ENCODE results near the gene MAP3K5.

DNA sequence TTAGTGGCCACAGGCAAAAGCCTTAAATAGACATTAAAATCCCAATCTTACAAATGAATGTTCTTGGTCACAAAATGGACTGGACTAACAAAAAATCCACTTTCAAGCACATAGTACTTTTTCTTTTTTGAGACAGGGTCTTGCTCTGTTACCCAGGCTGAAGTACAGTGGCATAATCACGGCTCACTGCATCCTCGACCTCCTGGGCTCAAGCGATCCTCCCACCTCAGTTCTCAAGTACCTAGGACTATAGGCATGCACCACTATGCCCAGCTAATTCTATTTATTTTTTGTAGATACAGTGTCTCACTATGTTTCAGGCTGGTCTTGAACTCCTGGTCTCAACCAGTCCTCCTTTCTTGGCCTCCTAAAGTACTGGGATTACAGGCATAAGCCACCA is 59.4 kb downstream of the MAP3K5 start:
- TF ChIP-seq POLR2AphosphoS5 (IDR thresholded peaks at IDR 0.05) (no peak), CTCF (IDR thresholded peaks at IDR 0.05) (no peak)
